Keratinocyte (primary cell): ENCODE measurements around the gene TRIM28. TPM values are rescaled to one million over a fixed set of nuclear protein-coding genes. Genes with fewer than 3 reads are reported as not detected.

ENCODE experiments used
- DNase-seq: peaks from one replicate; pipeline ENCODE4 v3.0.0-alpha.2; 2011; ENCODE audit warnings: low read depth, missing footprints, low spot score
- FAIRE-seq: peaks from 2 replicates; lab custom pipeline; 2011; peaks lifted over from hg19 to GRCh38; lab: Jason Lieb, UNC
- H2AFZ ChIP-seq: 2 replicates; pipeline ENCODE4 v1.6.0; 2012; ENCODE audit warnings: low read length, control low read depth, inconsistent platforms; ENCODE audit not compliant: control insufficient read depth
- H3K27ac ChIP-seq: 2 replicates; pipeline ENCODE4 v1.5.1; 2011; ENCODE audit warnings: low read length; ENCODE audit not compliant: control insufficient read depth, insufficient read depth
- H3K27me3 ChIP-seq: 3 replicates; pipeline ENCODE4 v1.6.0; 2011; ENCODE audit warnings: low read length; ENCODE audit not compliant: control insufficient read depth, insufficient read depth; ENCODE audit errors: extremely low read depth
- H3K36me3 ChIP-seq, 2 experiments: 2 replicates in 1 of 2; 3 replicates in 1 of 2; pipeline ENCODE4 v1.5.1; 2011; ENCODE audit warnings: low read length in 2 of 2, mild to moderate bottlenecking in 1 of 2; ENCODE audit not compliant: control insufficient read depth in 2 of 2, insufficient read depth in 2 of 2; ENCODE audit errors: extremely low read depth in 1 of 2
- H3K4me1 ChIP-seq: 3 replicates; pipeline ENCODE4 v1.5.1; 2011; ENCODE audit warnings: low read length; ENCODE audit not compliant: control insufficient read depth, insufficient read depth; ENCODE audit errors: extremely low read depth
- H3K4me2 ChIP-seq: 3 replicates; pipeline ENCODE4 v1.6.0; 2011; ENCODE audit warnings: low read depth, low read length; ENCODE audit not compliant: control insufficient read depth, insufficient read depth; ENCODE audit errors: extremely low read depth
- H3K4me3 ChIP-seq, 3 experiments: fragments of 200-600 bp in 1 of 3; sonication (generic) in 1 of 3; 2 replicates in 2 of 3; 3 replicates in 1 of 3; pipeline ENCODE4 v1.5.1; 2011 to 2016; ENCODE audit warnings: low read length in 3 of 3, mild to moderate bottlenecking in 3 of 3, control low read depth in 2 of 3, inconsistent platforms in 1 of 3, low read depth in 1 of 3, mixed read lengths in 1 of 3, mixed run types in 1 of 3, moderate library complexity in 1 of 3; ENCODE audit not compliant: control insufficient read depth in 2 of 3, insufficient read depth in 2 of 3; ENCODE audit errors: extremely low read depth in 1 of 3
- H3K79me2 ChIP-seq: 2 replicates; pipeline ENCODE4 v1.6.0; 2012; ENCODE audit warnings: low read length; ENCODE audit not compliant: control insufficient read depth, insufficient read depth
- H3K9ac ChIP-seq: 3 replicates; pipeline ENCODE4 v1.6.0; 2011; ENCODE audit warnings: low read length; ENCODE audit not compliant: control insufficient read depth, insufficient read depth; ENCODE audit errors: extremely low read depth
- H3K9me1 ChIP-seq: 3 replicates; pipeline ENCODE4 v1.6.0; 2011; ENCODE audit warnings: low read length; ENCODE audit not compliant: control insufficient read depth, insufficient read depth; ENCODE audit errors: extremely low read depth
- H3K9me3 ChIP-seq: 2 replicates; pipeline ENCODE4 v1.5.1; 2012; ENCODE audit warnings: low read depth, low read length; ENCODE audit not compliant: control insufficient read depth
- H4K20me1 ChIP-seq: 3 replicates; pipeline ENCODE4 v1.6.0; 2011; ENCODE audit warnings: low read length; ENCODE audit not compliant: control insufficient read depth, insufficient read depth; ENCODE audit errors: extremely low read depth
- CTCF ChIP-seq, 3 experiments: IDR thresholded peaks in 1 of 3; conservative IDR thresholded peaks in 1 of 3; optimal IDR thresholded peaks in 1 of 3; 2 replicates in 2 of 3; 3 replicates in 1 of 3; pipeline versions ENCODE3 to v1.5.1; 2011; ENCODE audit warnings: low read length in 3 of 3, mild to moderate bottlenecking in 3 of 3, moderate library complexity in 2 of 3, control low read depth in 1 of 3, inconsistent platforms in 1 of 3; ENCODE audit not compliant: insufficient read depth in 2 of 3; ENCODE audit errors: extremely low read depth in 1 of 3
- EZH2 ChIP-seq: IDR thresholded peaks from one replicate; pipeline ENCODE4 v1.6.1; 2012; ENCODE audit warnings: inconsistent platforms, mild to moderate bottlenecking, low read length, moderate library complexity
- dilution Hi-C: fragments of 300-500 bp; cut with MboI; formaldehyde crosslinking; loops from one replicate; pipeline ENCODE4 v1.7.0; 2020; ENCODE audit warnings: low sequenced_read_pairs; ENCODE audit not compliant: extremely low pct_ligation_motif_present
- polyA plus RNA-seq, 5 experiments: library from polyadenylated mRNA; depleted of rRNA in 3 of 5; stranded (reverse) in 3 of 5; stranded (forward) in 1 of 5; unstranded in 1 of 5; fragments of >200 nt; gene quantifications; 1 replicate in 1 of 5; 2 replicates in 3 of 5; 3 replicates in 1 of 5; pipeline versions ENCODE4 v1.2.1 to v1.2.3, GENCODE V29; 2011 to 2012; ENCODE audit warnings: missing spikeins in 2 of 5, low read depth in 1 of 5, low replicate concordance in 1 of 5

Gene TRIM28
- polyA plus RNA-seq, 1 donor (not counting 4 experiments of a cell fraction or from before 2014, with no cell fraction given), result 290 TPM

GRCh38 chr19:58529405-58529804, 14.5 kb upstream of the TRIM28 start:
- Histone ChIP-seq H3K4me2 (no peak overlapping the region), H3K9me3 (no peaks in the 10 kb centered on the region), H4K20me1 (no peaks in the 10 kb centered on the region), H3K4me3 (no peak overlapping the region), H2AFZ (no peak overlapping the region), H3K4me1 (no peaks in the 10 kb centered on the region), H3K36me3 (no peaks in the 10 kb centered on the region), H3K27me3 (peaks cover 7% of the 10 kb centered on the region), H3K79me2 (no peaks in the 10 kb centered on the region), H3K9me1 (no peaks in the 10 kb centered on the region), H3K27ac (no peak overlapping the region), H3K9ac (no peak overlapping the region)
- dilution Hi-C loops, result no loop called here
- DNase-seq (no peak), FAIRE-seq (no peak)
- TF ChIP-seq EZH2, result no peak
- TF ChIP-seq CTCF (optimal IDR thresholded peaks at IDR 0.05 in 1 of 3, IDR thresholded peaks at IDR 0.05 in 1 of 3, conservative IDR thresholded peaks at IDR 0.05 in 1 of 3; ENCODE audit: extremely low read depth in 1 of 3, insufficient read depth in 2 of 3, low read length in 3 of 3), result no peak

- Histone ChIP-seq H3K27ac (no peak overlapping the region), H3K36me3 (no peaks in the 10 kb centered on the region), H3K27me3 (peaks cover 7% of the 10 kb centered on the region), H3K4me1 (no peaks in the 10 kb centered on the region), H3K4me3 (no peak overlapping the region), H4K20me1 (no peaks in the 10 kb centered on the region), H2AFZ (no peak overlapping the region), H3K9me1 (no peaks in the 10 kb centered on the region), H3K4me2 (no peak overlapping the region), H3K9me3 (no peaks in the 10 kb centered on the region), H3K9ac (no peak overlapping the region), H3K79me2 (no peaks in the 10 kb centered on the region)
- TF ChIP-seq CTCF (optimal IDR thresholded peaks at IDR 0.05 in 1 of 3, IDR thresholded peaks at IDR 0.05 in 1 of 3, conservative IDR thresholded peaks at IDR 0.05 in 1 of 3; ENCODE audit: extremely low read depth in 1 of 3, insufficient read depth in 2 of 3, low read length in 3 of 3), result no peak
- no peak for TF ChIP-seq EZH2
- DNase-seq, result no peak
- dilution Hi-C loops, result no loop called here
- FAIRE-seq, result no peak
Observed at GRCh38 chr19:58531034-58531840, 12.6 kb upstream of the TRIM28 start.
